ENCODE measurements around the gene IFNGR2.
"Not testable (repeated sequence)": the region's sequence is repeated elsewhere in the genome, so short reads cannot be mapped to it uniquely, and the experiment has no call there.

IFNGR2 gene

DNA sequence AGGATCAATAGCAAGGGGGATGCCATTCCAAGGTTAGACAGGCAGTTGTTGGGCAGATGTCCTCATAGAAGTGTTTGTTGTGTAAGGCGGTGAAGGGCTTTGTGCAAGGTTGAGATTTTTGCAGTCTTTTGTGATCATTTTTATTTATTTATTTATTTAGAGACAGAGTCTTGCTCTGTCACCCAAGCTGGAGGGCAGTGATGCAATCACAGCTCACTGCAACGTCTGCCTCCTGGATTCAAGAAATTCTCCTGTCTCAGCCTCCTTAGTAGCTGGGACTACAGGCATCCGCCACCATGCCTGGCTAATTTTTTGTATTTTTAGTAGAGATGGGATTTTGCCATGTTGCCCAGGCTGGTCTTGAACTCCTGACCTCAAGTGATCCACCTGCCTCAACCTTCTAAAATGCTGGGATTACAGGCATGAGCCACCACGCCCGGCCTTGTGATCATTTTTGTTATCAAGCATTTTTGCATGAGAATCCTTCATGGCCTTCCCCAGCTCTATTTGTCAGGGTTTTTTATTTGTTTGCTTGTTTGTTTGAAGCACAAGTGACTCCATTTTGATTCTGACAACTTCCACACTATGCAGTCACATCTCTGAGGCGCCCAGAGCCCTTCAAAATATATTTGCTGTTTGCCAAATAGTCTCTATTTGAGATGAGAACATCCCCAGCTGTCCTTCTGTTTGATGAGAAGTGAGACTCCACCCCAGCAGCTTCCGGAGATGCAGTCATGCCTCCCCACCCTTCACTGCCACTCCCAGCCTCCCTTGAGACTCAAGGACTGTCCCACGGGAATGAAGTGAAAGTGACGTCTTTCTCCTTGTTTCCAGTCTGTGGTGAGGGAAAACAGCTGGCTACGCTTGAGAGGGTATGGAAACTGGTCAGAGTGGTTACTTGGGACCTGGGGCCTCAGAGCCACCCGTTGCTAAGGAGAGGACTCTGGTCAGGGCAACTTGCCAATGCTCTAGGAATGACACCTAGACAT lies 38.6 kb downstream of the IFNGR2 start:
- no peak for DNase-seq (ENCODE audit: low read depth)

DNA sequence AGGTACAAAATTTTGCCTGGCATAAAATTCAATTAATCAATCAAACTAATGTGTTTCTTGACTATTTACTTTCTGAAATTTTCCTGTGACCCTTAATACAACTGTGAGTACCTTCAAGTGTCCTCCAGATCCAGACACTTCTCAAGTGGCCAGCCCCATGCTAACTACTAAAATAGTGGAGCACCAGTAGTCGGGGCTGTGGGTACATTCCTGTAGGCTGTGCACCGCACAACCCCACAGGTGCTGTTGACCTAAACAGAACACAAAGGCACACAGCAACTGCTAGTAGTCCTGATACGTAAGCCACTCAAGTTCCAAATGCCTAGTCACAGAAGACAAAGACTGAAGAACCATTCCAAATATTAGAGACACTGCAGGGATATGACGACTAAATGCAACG lies 40.0 kb downstream of the IFNGR2 start:
- DNase-seq (ENCODE audit: low read depth): no peak

DNA sequence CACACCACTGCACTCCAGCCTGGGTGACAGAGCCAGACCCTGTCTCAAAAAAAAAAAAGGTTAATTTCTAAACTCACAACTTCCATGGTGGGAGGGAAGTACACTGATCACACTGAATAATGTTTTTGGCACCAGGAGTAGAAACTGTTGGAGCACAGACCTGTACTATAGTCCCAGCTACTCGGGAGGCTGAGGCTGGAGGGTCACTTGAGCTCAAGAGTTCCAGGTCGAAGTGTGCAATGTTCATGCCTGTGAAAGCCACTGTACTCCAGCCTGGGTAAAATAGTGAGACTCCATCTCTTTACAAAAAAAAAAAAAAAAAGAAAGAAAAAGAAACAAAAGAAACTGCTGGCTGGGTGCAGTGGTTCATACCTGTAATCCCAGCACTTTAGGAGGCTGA lies 41.3 kb downstream of the IFNGR2 start:
- no peak for DNase-seq (ENCODE audit: low read depth)

DNA sequence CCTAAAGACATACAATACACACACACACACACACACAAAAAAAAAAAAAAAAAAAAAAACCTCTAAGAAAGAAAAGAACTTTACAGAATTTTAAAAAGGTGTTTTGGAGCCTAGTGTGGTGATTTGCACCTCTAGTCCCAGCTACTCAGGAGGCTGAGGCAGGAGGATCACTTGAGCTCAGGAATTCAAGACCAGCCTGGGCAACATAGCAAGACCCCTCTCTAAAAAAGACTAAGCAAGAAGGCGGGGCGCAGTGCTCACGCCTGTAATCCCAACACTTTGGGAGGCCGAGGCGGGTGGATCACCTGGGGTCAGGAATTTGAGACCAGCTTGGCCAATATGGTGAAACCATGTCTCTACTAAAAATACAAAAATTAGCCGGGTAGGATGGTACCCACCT lies 43.4 kb downstream of the IFNGR2 start:
- DNase-seq (ENCODE audit: low read depth): not testable (repeated sequence)

DNA sequence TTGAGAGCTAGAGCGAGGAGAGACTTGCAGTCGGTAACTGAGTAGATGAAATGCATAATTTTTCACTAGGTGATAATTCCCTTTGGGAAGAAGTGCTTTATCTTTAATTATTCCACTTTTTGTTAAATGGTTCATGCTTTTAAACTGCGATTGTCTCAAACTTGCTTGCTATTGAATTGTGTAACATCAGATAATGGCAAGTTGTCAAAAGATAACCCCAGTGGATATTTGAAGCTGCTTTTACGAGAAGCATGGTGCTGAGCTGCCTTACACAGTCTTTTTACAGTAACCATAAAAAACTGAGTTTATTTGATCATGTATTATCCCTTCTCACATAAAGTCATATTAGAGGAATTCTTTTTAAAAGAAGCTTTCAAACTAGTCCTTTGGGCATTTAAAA lies 46.4 kb downstream of the IFNGR2 start:
- no peak for DNase-seq (ENCODE audit: low read depth)

DNA sequence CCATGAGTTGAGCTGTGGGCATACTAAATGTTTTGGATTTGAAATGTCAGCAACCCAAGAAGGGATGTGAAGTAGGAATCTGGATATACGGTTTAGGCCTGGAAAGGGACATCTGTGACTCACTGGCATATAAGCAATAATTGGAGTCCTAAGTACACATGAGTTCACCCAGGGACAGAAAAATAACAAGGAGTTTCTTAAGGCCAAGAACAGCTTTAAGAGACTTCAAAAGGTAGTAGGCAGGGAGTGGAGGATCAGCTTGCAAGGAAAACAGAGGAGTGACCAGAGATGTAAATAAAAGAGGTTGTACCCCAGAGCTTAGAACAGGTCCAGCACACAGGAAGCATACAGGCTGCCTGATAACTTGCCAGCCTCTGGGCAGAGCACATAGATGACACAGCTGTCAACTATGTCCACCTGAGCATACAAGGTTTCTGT lies 48.4 kb downstream of the IFNGR2 start:
- DNase-seq (ENCODE audit: low read depth): no peak

DNA sequence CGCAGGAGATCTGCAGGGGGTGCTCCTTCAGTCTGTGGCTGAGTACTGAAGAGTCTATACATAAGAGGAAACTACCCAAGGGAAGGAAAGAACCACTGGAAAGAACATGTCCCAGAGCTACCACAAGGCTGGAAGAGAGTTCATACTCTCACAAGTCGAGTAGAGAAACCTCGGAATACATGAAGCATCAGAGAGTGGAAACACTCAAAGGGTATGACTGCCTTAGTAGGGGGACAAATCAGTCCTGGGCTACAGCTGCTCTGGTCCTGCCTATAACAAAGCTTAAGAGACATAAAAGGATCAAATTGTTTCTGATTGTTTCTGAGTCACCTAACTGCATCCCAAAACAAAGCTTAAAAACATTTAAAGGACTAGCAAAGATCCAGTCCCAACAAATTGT lies 49.1 kb downstream of the IFNGR2 start:
- DNase-seq (ENCODE audit: low read depth): no peak

DNA sequence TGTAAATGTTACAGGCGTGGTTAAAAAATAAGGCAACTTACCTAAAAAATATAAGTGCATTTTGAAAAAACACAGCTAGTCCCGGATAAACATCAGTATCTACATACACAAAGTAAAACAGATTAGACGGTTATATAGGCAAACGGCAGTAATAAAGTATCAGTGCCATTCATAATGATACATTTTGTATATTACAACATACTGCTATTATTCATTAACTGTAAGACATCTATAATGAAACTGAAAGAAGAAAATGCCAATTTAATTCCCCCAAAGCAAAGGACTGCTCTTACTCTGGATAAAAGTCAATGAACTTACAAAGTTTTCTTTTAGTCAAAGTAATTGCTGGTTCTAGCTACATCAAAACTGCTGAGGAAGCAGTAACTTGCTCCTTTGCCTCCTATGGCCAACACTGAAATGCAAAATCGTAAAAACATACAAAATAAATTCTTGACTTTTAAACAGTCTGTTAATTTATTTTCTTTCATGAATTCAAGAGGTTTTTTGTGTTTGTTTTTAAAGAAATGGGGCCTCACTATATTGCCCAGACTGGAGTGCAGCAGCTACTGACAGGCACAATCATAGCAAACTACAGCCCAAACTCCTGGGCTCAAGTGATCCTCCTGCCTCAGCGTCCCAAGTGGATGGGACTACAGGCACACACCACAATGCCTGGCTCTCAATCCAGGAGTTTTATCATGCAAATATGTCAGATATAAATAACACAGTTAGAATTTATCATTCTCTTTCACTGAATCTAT lies 52.7 kb downstream of the IFNGR2 start:
- no peak for DNase-seq (ENCODE audit: low read depth)

DNA sequence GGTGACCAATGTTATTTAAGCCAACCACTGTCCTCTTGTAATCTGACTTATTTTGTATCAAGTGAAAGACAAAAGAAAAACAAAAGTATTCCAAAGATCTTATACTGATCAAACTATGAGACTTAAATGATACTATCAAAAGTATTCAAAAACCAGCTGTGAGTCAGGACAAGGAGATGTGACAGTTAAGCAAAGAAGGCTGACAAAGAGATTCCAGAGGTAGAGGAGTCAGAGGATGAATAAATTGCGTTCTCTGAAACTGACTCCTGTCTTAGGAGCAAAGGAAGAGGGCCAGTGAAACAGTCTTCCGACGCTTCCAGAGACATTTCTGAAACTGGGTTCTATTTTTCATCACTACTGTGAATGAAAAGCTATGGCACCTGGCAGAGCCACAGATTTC lies 55.6 kb downstream of the IFNGR2 start:
- no peak for DNase-seq (ENCODE audit: low read depth)

DNA sequence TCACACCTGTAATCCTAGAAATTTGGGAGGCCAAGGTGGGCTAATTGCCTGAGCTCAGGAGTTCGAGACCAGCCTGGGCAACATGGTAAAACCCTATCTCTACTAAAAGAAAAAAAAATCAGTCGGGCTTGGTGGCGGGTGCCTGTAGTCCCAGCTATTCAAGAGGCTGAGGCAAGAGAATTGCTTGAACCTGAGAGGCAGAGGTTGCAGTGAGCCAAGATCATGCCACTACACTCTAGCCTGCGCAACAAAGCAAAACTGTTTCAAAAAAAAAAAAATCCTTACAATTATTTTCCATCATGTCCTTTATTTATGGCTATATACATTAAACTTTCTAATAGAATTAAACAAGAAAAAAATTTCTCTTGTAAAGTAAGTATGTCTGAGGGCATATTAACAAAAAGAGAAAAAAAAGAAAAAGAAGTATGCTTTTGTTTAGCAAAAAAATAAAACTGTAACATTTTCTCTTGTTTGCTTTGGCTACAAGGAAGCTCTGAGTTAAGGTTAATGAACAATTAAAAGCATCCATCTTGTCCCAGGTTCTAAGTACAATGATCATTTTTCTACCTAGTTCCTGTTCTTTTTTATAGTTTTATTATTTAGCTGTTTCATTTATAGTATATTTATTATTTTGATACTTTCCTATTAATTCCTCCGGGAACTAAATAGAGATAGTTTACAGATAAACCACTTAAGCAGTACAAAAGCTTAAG lies 58.5 kb downstream of the IFNGR2 start:
- no peak for DNase-seq (ENCODE audit: low read depth)

DNA sequence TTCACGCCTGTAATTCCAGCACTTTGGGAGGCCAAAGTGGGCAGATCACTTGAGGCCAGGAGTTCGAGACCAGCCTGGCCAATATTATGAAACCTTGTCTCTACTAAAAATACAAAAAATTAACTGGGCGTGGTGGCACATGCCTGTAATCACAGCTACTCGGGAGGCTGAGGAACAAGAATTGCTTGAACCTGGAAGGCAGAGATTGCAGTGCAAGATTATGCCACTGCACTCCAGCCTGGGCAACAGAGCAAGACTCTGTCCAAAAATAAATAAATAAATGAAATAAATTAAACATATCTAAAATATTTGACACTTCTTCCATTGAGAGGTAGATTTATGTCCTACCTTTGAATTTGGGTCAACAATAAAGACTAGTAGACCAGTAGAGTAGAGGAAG lies 66.0 kb downstream of the IFNGR2 start:
- DNase-seq (ENCODE audit: low read depth): not testable (repeated sequence)

DNA sequence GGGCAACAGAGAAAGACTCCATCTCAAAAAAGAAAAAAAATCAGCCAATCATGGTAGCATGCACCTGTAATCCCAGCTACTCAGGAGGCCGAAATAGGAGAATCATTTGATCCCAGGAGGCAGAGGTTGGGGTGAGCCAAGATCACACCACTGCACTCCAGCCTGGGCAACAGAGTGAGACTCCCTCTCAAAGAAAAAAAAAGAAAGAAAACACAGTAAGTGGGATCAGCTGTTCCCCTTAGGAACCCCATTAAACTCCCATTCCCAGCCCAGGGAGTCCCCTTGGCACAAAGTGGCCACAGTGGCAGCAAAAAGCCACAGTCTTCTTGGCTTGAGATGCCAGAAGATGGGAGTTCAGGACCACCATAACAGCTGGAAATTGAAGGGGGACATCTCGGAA lies 67.5 kb downstream of the IFNGR2 start:
- no peak for DNase-seq (ENCODE audit: low read depth)

DNA sequence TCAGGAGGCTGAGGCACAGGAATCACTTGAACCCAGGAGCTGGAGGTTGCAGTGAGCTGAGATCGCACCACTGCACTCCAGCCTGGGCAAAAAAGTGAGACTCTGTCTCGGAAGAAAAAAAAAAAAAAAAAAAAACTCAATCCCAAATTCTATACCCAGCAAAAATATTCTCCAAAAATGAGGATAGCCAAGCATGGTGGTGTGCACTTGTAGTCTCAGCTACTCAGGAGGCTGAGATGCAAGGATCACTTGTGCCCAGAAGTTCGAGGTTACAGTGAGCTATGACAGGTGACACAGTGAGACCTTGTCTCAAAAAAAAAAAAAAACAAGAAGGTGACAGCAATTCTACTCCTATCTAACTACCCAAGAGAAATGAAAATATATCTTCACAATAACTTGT lies 70.1 kb downstream of the IFNGR2 start:
- no peak for DNase-seq (ENCODE audit: low read depth)

DNA sequence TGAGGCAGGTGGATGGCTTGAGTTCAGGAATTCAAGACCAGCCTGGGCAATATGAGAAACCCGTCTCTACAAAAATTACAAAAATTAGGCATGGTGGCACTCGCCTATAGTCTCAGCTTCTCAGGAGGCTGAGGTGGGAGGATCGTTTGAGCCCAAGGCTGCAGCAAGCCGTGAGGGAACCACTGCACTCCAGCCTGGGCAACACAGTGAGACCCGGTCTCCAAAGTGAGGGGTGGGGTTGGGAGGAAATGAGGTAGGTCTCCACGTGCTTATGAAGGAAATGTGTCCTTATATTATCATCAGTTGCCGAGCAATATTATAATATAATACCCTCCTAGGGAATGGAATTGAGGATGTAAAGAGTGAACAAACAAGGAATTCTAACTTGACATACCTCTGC lies 73.9 kb downstream of the IFNGR2 start:
- DNase-seq (ENCODE audit: low read depth): no peak

DNA sequence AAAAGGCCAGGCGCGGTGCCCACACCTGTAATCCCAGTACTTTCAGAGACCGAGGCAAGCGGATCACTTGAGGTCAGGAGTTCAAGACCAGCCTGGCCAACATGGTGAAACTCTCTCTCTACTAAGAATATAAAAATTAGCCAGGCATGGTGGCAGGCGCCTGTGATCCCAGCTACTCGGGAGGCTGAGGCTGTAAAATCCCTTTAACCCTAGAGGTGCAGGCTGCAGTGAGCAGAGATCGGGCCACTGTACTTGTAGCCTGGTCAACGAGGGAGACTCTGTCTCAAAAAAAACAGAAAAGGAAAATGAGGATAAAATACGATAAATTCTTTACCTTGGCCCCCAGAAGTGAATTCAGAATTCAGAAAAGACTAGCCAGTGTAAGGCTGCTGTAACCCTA lies 75.0 kb downstream of the IFNGR2 start:
- no peak for DNase-seq (ENCODE audit: low read depth)

DNA sequence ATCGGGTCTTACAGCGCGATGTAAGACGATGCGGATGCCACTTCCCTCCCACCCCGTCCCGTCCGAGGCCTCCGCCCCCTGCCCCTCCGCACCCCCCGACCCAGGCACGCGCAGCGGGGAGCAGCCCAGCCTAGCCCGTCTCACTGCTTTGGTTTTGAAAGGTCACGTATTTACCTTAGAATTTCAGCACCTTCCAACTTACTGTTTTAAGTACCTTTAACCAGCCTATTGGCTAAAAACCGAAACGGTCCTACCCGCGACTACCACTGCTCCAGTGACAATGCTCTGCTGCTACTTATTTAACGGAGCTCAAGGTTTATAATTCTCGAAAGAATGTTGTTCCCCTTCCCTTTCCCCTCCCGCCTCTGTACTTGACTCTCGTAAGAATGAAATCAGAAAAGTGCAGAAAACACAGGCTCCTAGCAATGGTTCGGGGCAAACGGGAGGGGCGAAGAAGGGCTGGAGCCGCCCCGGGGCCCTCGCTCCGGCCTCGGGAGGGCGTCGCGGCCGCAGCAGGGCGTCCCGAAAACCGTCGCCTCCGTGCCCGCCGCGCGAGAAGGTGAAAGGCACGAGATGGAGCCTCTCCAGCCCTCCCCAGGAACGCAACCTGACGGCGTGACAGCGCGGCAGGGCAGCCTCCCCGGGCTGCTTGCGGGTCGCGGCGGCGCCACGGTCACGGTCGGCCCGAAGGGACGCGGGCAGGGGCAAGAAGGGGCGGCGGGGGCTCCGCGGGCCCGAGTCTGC lies 75.9 kb downstream of the IFNGR2 start:
- DNase-seq (ENCODE audit: low read depth): peak; percentile 18

DNA sequence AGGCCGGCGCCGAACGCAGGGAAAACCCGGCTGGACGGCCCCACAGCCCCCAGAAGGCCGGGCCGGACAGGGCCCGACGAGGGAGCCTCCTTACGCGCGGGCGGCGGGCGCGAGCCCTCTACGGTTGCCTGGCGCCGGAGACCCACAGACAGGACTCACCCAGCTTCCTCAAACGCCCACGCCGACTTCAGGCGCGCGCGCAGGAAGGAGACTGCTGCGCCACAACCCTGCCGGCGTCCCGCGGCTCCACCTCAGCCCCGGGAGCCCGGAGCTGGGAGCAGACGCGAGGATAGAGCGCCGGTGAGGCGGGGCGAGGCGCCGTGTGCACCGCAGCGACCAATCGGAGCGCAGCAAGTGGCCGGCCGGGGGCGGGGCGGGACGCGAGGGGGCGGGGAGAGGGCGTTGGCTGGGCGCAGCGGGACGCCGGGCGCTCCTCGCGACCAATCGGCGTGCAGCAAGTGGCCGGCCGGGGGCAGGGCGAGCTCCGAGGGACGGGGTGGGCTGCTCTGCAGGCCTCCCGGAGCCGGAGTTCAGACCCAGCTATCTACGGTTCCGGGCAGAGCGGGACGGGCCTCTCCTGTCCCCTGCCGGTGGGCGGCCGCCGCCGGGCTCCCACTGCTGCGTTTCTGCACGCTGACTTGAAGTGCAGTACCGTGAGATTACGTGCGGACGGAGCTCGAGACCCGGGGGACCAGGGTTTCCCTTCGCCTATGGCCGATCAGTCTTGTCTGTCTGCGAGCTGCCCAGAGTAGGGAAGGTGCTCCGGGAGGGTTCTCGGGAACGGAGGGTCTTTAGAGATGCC lies 76.7 kb downstream of the IFNGR2 start, which contains the start of gene TMEM50B:
Gene TMEM50B (minus strand): TSS at position 296 of the 802 bp plus-strand sequence. CDS start 11,089 bp downstream, outside the sequence.
- DNase-seq (ENCODE audit: low read depth): peak; percentile 95

DNA sequence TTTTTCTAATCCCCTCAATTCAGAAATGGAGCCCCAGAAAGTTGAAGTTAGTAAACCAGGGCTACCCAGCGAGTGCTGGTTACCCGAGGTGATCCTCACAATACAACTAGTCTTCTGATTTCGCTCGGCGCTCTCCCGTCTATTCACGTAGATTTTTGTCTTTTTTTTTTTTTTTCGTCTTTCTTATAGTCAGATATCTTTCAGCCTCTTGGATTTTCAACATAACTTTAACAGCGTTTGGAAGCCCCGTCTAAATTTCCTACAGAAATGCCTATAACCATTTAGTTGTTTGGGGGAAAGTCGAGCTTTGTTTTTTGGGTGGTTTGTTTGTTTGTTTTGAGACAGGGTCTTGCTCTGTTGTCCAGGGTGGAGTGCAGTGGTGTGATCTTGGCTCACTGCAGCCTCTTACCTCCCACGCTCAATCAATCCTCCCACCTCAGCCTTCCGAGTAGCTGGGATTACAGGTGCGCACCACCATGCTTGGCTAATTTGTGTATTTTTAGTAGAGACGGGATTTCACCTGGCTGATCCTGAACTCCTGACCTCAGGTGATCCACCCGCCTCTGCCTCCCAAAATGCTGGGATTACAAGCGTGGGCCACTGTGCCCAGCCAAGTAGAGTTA lies 77.4 kb downstream of the IFNGR2 start:
- DNase-seq (ENCODE audit: low read depth): no peak

DNA sequence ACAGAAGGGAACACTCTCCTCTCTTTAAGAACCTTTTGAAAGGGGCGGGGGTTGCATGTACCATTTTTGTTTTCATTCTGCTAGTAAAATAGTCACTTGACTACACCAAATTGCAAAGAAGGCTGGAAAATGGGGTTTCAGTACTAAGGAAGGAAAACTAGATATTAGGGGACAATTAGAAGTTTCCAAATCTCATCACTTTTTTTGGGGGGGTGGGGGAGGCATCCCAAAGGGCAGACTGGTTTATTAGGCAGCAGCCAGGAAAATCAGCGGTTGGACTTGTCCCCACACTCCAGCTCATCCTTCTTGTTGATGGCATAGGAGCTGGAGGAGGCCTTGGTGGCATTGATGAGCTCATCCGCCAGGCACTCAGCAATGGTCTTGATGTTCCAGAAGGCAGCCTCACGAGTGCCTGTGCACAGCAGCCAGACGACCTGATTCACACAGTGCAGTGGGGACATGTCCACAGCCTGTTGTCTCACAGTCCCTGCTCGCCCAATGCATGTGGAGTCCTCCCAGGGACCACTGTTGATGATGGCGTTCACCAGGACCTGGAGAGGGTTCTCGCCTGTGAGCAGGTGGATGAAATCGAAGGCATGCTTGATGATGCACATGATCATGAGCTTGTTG lies 78.2 kb downstream of the IFNGR2 start:
- no peak for DNase-seq (ENCODE audit: low read depth)

Measured in activated gamma-delta T cell treated with anti-CD3 and anti-CD28 coated beads, Interleukin-2, amount 50 U/mL, for 16 hours (primary cell).